HG03558 (cell line): ENCODE measurements around the gene TCEAL4.
"Not testable (repeated sequence)": the region's sequence is repeated elsewhere in the genome, so short reads cannot be mapped to it uniquely, and the experiment has no call there.

Source experiments
- ATAC-seq: cut with Tn5 transposase; IDR thresholded peaks from one replicate; pipeline ENCODE4 v1.9.1; 2021; ENCODE audit warnings: moderate number of reproducible peaks; ENCODE audit not compliant: unreplicated experiment; ENCODE audit errors: extremely low read depth

The TCEAL4 gene

DNA sequence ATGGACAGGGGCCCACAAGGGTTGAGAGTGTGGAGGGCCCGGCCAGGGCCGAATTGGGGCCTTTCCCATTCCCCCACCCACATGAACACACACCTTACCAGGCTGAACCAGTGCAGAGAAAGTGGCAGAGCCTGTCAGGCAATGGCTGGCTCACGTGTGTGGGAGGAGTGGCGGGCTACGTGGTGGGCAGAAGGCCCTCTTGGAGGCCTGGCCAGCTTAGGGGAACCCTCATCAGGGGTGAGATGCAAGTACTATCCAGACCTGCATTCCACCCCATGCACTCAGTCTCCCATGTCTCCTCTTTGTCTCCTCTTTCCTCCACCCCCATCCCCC lies 965 bp downstream of the TCEAL4 start:
- no peak for ATAC-seq

GRCh38 chrX:103586659-103587058 lies 1.3 kb downstream of the TCEAL4 start:
- no peak for ATAC-seq

DNA sequence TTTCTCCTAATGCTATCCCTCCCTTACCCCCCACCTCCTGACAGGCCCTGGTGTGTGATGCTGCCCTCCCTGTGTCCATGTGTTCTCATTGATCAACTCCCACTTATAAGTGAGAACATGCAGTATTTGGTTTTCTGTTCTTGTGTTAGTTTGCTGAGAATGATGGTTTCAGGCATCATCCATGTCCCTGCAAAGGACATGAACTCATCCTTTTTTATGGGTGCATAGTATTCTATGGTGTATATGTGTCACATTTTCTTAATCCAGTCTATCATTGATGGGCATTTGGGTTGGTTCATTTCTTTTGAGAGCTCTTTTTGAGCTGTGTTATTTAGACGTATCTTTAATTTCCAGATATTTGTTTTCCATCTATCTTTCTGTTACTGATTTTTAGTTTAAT lies 7.0 kb downstream of the TCEAL4 start:
- not testable (repeated sequence) for ATAC-seq

DNA sequence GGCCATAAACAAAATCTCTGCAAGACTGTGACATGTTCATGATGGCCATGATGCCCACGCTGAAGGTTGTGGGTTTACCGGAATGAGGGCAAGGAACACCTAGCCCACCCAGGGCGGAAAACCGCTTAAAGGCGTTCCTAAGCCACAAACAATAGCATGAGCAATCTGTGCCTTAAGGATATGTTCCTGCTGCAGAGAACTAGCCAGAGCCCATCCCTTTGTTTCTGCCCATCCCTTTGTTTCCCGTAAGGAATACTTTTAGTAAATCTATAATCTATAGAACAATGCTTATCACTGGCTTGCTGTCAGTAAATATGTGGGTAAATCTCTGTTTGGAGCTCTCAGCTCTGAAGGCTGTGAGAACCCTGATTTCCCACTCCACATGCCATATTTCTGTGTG lies 9.9 kb downstream of the TCEAL4 start:
- not testable (repeated sequence) for ATAC-seq

DNA sequence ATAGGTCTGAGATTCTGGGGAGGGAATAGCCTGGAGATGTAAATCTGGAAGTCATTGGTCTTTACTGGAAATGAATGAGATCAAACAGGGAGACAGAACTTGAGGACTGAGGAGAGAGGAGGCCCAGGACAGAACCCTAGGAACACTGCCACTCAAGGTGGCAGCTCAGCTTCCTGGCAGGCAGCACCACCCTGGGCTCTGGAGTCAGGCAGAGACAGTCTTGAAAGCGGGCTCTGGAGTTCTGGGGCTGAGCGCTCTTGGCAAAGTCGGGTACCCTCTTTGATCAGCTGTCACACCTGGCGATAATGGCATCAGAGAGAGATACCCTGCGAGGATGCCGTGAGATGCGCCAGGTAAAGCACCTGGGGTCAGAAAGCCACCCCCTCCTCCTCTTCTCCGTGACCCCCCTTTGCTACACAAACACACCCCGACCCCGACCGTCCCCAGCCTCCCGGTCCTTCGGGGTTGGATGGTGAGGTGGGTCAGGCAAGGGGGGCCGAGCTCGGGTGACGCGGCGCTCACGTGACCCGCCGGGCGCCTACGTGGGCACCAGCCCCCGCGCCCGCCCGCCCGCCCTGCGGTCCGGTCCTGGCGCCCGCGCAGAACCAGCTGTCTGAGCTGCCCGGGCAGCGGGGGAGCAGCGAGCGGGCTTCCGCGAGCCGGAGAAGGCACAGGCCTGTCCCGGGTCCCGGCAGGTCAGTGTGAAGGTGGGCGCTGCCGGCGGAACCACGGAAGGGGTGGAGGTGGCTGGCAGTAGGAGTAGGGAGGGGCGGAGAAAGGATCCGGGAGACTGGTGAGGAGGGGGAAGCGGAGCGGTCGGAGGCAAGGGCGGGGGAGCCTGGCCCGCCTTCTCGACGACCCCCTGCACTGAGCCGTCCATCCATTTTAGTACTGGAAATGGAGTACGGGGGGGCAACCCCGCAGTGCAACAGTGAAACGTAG lies 22.3 kb downstream of the TCEAL4 start, which contains the start of gene TCEAL3:
TSS of gene TCEAL3 (plus strand) at position 600 of the 942 bp plus-strand sequence. CDS start 1,102 bp downstream, outside the sequence.
- ATAC-seq = no peak

DNA sequence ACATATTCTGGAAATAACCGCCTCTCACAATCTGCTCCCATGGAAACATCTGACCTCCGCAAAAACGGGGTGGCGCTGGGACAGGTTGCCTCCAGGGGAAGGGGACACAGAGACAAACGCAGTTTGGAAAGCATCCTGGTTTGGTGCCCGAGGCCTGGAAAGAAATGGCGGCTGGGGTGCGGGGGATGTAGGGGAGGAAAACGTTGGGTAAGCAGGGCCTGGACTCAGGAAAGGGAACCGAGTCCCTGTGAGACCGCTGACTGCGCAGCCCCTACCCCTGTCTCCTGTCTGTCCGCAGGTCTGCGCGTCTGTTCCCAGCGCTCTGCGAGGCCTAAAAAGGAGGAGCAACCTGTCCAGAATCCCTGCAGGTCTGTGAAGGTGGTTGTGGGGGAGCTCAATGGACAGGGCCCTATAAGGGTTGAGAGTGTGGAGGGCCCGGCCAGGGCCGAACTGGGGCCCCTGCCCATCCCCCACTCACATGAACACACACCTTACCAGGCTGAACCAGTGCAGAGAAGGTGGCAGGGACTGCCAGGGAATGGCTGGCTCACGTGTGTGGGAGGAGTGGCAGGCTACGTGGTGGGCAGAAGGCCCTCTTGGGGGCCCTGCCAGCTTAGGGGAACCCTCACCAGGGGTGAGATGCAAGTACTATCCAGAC lies 23.1 kb downstream of the TCEAL4 start:
- ATAC-seq = no peak

- no peak for ATAC-seq
Observed at GRCh38 chrX:103610282-103610681, 25.0 kb downstream of the TCEAL4 start.

DNA sequence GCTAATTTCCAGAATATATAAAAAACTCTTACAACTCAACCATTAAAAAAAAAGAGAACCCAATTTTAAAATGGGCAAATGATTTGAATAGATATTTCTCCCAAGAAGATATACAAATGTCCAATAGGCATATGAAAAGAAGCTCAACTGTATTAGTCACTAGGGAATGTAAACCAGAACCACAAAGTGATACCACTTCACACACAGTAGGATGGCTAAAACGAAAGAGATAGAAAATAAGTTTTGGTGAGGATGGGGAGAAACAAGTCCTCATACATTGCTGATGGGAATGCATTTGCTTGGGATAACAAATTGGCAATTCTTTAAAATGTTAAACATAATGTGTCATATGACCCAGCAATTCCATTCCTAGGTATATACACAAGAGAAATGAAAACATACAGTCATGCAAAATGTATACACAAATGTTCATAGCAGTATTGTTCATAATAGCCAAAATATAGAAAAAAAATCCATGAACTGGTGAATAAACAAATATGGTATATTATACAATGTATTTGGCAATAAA lies 28.1 kb downstream of the TCEAL4 start:
- ATAC-seq = no peak

- ATAC-seq = no peak
Observed at GRCh38 chrX:103614999-103615398, 29.7 kb downstream of the TCEAL4 start.

- ATAC-seq = no peak
Observed at GRCh38 chrX:103615781-103616371, 30.6 kb downstream of the TCEAL4 start.

GRCh38 chrX:103616676-103617186 lies 31.4 kb downstream of the TCEAL4 start:
- ATAC-seq = no peak

- no peak for ATAC-seq
Observed at GRCh38 chrX:103624111-103624510, 38.8 kb downstream of the TCEAL4 start.

GRCh38 chrX:103626855-103627254 lies 41.5 kb downstream of the TCEAL4 start:
- ATAC-seq = no peak

DNA sequence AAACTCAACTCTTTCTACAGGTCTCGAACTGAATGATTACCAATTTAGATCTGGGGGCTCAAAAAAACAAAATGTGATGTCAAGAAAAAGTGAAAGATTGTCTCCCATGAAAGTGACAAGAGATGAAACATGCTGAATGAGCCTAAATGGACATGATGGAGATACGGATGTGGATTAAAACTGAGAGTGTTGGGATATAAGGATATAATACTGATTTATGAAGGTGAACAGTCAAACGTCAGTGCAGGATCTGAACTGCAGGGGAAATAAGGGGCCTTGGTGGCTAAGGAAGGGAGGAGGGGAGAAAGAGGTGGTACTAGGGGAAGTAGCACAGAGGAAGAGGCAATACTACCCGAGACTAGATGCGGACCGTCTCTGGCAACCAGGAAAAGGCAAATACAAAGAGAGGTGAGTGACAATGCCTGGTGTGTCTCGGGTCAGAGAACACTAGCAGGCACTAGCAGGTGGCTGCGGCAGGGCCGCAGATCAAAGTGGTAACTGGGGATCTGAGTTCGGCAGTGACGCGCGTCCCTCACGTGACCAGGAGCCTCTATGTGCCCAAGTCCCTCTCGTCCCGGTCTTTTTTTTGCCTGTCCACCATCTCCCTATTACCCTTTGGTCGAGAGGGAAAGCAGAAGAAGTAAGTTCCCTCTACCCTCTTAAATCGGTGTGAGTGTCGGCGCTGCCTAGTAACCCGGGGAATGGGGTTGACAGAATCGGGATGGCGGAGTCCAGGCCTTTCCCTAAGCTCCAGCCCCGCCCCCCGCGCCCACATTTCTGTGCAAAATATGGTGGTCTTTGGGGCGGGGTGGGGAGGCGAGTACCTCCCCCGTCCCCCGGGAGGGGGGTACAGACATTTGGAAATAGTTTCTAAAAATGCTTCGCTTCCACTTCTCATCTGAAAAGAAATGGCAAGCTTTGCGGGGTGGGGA lies 43.3 kb downstream of the TCEAL4 start, which contains the start of gene TCEAL1:
TSS of gene TCEAL1 (plus strand) at position 590 of the 932 bp plus-strand sequence. CDS start 942 bp downstream, outside the sequence.
- ATAC-seq = no peak

DNA sequence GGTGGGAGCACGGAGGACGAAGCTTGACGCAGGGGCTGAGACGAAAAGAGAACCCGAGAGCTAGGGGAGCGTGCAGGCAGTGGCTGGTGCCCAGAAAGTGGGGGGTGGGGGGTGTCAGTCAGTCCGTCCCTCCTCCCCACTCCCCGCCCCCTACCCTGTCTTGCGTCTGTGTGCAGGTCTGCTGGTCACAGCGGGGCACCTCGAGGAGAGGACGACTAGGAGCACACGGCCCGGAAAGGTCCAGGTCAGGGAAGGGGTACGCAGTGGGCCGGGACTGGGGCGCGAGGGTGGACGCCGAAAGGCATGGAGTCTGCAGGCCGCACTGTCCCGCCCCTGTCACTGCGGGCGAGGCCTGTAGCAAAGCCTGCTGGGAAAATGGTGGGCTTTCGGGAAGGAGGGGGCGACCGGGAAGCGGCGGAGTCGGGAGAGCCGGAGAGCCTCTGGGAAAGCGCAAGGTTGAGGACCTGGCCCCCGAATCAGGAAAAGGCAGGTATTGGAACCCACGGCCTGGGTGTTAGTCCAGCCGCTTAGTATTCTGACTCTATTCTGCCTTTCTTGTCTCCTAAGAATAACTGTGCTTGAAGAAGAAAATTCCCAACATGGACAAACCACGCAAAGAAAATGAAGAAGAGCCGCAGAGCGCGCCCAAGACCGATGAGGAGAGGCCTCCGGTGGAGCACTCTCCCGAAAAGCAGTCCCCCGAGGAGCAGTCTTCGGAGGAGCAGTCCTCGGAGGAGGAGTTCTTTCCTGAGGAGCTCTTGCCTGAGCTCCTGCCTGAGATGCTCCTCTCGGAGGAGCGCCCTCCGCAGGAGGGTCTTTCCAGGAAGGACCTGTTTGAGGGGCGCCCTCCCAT lies 44.2 kb downstream of the TCEAL4 start:
- ATAC-seq = no peak

DNA sequence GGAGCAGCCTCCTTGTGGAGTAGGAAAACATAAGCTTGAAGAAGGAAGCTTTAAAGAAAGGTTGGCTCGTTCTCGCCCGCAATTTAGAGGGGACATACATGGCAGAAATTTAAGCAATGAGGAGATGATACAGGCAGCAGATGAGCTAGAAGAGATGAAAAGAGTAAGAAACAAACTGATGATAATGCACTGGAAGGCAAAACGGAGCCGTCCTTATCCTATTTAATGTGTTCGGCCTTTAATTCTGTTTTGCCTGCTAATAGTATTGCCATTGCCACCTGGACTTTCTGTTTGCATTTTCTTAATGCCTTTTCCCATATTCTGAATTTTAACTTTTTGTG lies 44.8 kb downstream of the TCEAL4 start:
- no peak for ATAC-seq

GRCh38 chrX:103631145-103631544 lies 45.8 kb downstream of the TCEAL4 start:
- no peak for ATAC-seq

DNA sequence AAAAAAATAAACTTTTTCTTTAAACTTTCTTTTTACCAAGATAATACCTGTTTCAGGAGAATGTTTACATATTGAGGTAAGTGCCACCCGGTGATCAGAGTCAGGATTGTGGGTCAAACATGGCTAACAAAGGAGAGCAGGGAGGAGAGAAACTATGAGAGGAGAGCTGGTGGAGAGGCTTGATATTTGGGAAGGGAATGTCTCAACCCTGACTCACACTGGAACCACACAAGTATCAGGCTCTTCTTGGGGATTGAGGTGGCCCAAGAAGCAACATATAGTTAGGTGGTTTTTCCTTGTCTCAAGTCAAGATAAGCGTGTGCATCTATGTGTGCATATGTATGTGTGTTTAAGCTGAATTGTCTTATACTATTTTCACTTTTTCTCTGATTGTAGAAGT lies 50.1 kb downstream of the TCEAL4 start:
- ATAC-seq = no peak
